MM.1S (cell line): ENCODE data around the gene ZCCHC7.

Experiments
- DNase-seq: peaks from one replicate; pipeline ENCODE4 v3.0.0-alpha.2; 2015
- H2AFZ ChIP-seq: fragments of 300-600 bp; sonication (generic); 2 replicates; pipeline ENCODE4 v1.6.0; 2016; ENCODE audit warnings: antibody characterized with exemption, low read length
- H3F3A ChIP-seq: fragments of 300-600 bp; sonication (generic); 2 replicates; pipeline ENCODE4 v1.6.1; 2016; ENCODE audit warnings: mild to moderate bottlenecking, antibody characterized with exemption, low read length, moderate library complexity, mixed read lengths; ENCODE audit not compliant: insufficient read depth
- H3K27ac ChIP-seq: fragments of 300-600 bp; sonication (generic); 2 replicates; pipeline ENCODE4 v1.5.1; 2016; ENCODE audit warnings: mild to moderate bottlenecking, low read length
- H3K27me3 ChIP-seq: fragments of 300-600 bp; sonication (generic); replicated peaks from 2 replicates; pipeline ENCODE4 v1.6.0; 2016; ENCODE audit warnings: low read length; ENCODE audit not compliant: insufficient read depth
- H3K36me3 ChIP-seq: fragments of 300-600 bp; sonication (generic); replicated peaks from 2 replicates; pipeline ENCODE4 v1.6.1; 2016; ENCODE audit warnings: mild to moderate bottlenecking, low read length, mixed read lengths; ENCODE audit not compliant: insufficient read depth
- H3K4me1 ChIP-seq: fragments of 300-600 bp; sonication (generic); 2 replicates; pipeline ENCODE4 v1.6.1; 2016; ENCODE audit warnings: low read length, mixed read lengths
- H3K4me2 ChIP-seq: fragments of 300-600 bp; sonication (generic); 2 replicates; pipeline ENCODE4 v1.6.0; 2016; ENCODE audit warnings: low read depth, low read length
- H3K4me3 ChIP-seq: fragments of 300-600 bp; sonication (generic); 2 replicates; pipeline ENCODE4 v1.5.1; 2016; ENCODE audit warnings: low read length, mixed read lengths
- H3K79me2 ChIP-seq: fragments of 300-600 bp; sonication (generic); 2 replicates; pipeline ENCODE4 v1.6.1; 2016; ENCODE audit warnings: mixed run types, low read length, mixed read lengths
- H3K9ac ChIP-seq: fragments of 300-600 bp; sonication (generic); 2 replicates; pipeline ENCODE4 v1.6.1; 2016; ENCODE audit warnings: low read length, mixed read lengths
- H3K9me2 ChIP-seq: fragments of 300-600 bp; sonication (generic); replicated peaks from 2 replicates; pipeline ENCODE4 v1.6.1; 2016; ENCODE audit warnings: mild to moderate bottlenecking, low read length, mixed read lengths; ENCODE audit not compliant: insufficient read depth
- H3K9me3 ChIP-seq: fragments of 300-600 bp; sonication (generic); replicated peaks from 2 replicates; pipeline ENCODE4 v1.6.1; 2016; ENCODE audit warnings: mild to moderate bottlenecking, low read length, mixed read lengths; ENCODE audit not compliant: insufficient read depth
- H4K20me1 ChIP-seq: fragments of 300-600 bp; sonication (generic); 2 replicates; pipeline ENCODE4 v1.6.1; 2016; ENCODE audit warnings: mild to moderate bottlenecking, low read length, moderate library complexity, mixed read lengths; ENCODE audit not compliant: insufficient read depth
- EZH2 ChIP-seq: fragments of 300-600 bp; sonication (generic); optimal IDR thresholded peaks from 2 replicates; pipeline ENCODE3; 2017; ENCODE audit warnings: low read depth, mild to moderate bottlenecking, antibody characterized with exemption, low read length, mixed read lengths
- EZH2phosphoT487 ChIP-seq: fragments of 300-600 bp; sonication (generic); IDR thresholded peaks from 2 replicates; pipeline ENCODE4 v1.6.1; 2018; ENCODE audit warnings: antibody characterized with exemption, low read length
- TF ChIP-seq, protein P1 (sequence below): fragments of 300-600 bp; sonication (generic); IDR thresholded peaks from 2 replicates; pipeline ENCODE4 v1.5.1; 2016; ENCODE audit warnings: antibody characterized with exemption, low read length, mixed read lengths

The ZCCHC7 gene

DNA sequence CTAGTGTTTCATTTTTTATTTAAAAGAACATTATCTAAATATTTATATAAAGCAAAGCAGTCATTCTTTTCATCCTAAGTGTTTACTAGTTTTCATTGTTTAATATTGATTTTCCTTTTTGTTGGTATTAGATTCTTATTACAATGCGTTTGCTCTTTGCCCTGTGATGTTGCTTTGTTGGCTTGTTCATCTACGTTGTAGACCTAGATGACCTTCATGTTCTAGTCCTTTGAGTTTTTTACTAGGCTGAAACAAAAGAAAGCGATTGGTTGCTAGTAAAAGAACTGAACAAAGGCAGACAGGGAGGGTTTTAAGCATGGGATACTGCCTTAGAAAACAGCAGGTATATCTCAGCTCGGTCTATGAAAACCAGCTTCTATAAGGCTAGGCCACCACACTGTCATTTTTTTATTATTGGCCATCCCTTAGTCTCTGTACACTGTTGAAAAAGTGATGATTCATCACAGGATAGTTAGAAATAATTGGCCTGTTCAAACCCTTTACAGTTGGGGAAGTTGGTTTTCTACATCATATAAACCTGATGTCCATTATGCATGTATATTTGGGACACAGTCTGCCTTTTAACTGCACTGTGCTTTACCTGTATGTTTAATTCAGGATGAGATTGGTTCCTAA, 119.0 kb downstream of the ZCCHC7 start:
- no peaks in the 10 kb centered on the region for H3K27me3 ChIP-seq
- H3K4me3 ChIP-seq, result no peak overlapping the region
- no peaks in the 10 kb centered on the region for H3K9me2 ChIP-seq
- no peak overlapping the region for H2AFZ ChIP-seq
- H3K79me2 ChIP-seq, result no peaks in the 10 kb centered on the region
- H3K27ac ChIP-seq, result no peak overlapping the region
- no peak overlapping the region for H3K9ac ChIP-seq
- H3K9me3 ChIP-seq, result no peaks in the 10 kb centered on the region
- no peaks in the 10 kb centered on the region for H3K4me1 ChIP-seq
- no peak overlapping the region for H3K4me2 ChIP-seq
- DNase-seq, result no peak
- TF ChIP-seq EZH2phosphoT487 (no peak), EZH2 (no peak)
- TF ChIP-seq, protein P1, sequence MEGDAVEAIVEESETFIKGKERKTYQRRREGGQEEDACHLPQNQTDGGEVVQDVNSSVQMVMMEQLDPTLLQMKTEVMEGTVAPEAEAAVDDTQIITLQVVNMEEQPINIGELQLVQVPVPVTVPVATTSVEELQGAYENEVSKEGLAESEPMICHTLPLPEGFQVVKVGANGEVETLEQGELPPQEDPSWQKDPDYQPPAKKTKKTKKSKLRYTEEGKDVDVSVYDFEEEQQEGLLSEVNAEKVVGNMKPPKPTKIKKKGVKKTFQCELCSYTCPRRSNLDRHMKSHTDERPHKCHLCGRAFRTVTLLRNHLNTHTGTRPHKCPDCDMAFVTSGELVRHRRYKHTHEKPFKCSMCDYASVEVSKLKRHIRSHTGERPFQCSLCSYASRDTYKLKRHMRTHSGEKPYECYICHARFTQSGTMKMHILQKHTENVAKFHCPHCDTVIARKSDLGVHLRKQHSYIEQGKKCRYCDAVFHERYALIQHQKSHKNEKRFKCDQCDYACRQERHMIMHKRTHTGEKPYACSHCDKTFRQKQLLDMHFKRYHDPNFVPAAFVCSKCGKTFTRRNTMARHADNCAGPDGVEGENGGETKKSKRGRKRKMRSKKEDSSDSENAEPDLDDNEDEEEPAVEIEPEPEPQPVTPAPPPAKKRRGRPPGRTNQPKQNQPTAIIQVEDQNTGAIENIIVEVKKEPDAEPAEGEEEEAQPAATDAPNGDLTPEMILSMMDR, result no peak
- no peaks in the 10 kb centered on the region for H4K20me1 ChIP-seq
- no peaks in the 10 kb centered on the region for H3F3A ChIP-seq
- no peaks in the 10 kb centered on the region for H3K36me3 ChIP-seq

DNA sequence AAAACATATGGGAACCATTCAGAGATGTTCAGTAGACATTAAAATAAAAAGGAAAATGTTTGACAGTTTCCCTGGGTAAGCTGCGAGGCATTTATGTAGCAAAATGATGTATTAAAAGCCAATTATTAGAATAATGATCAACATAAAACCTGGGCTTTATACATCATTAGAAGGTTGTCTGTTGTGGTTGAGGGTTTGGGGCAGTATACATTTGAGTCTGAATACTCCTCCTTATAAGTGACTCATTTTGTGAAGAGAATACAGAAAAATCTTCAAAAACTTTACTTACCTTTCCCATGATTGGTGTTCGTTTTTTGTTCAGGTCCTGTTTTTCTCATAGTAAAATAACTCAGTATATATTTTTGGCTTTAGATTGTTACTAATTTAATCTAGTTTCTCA, 119.5 kb downstream of the ZCCHC7 start:
- Histone ChIP-seq H3K27me3 (no peaks in the 10 kb centered on the region), H3K4me3 (no peak overlapping the region), H3K36me3 (no peaks in the 10 kb centered on the region), H3K9ac (no peak overlapping the region), H3K9me3 (no peaks in the 10 kb centered on the region), H4K20me1 (no peaks in the 10 kb centered on the region), H2AFZ (no peak overlapping the region), H3K9me2 (no peaks in the 10 kb centered on the region), H3K79me2 (no peaks in the 10 kb centered on the region), H3K4me2 (no peak overlapping the region), H3K4me1 (no peaks in the 10 kb centered on the region), H3K27ac (no peak overlapping the region), H3F3A (no peaks in the 10 kb centered on the region)
- DNase-seq, result no peak
- TF ChIP-seq, protein P1, result no peak
- TF ChIP-seq EZH2phosphoT487 (no peak), EZH2 (no peak)

DNA sequence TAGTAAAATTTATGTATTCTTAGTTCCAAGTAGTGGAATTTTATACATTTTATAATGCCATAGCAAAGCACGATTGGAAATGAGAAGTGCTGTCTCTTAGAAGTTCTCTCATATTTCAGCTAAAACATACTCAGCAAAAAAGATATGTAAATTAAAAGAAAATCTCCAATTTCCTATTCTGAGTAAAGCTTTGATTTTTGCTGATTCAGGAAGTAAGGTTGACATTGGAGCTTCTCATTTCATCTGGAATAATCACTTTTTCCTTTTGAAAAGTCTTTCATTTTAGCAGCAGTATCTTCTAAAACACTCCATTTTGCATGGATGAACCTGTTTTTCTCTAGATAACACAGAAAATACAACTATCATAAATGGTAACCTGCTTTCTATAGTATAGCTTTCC, 121.0 kb downstream of the ZCCHC7 start:
- H3F3A ChIP-seq, result no peaks in the 10 kb centered on the region
- no peaks in the 10 kb centered on the region for H3K9me2 ChIP-seq
- no peaks in the 10 kb centered on the region for H3K79me2 ChIP-seq
- DNase-seq, result no peak
- H3K4me2 ChIP-seq, result no peak overlapping the region
- H3K4me3 ChIP-seq, result no peak overlapping the region
- no peaks in the 10 kb centered on the region for H3K4me1 ChIP-seq
- no peaks in the 10 kb centered on the region for H3K36me3 ChIP-seq
- H3K9me3 ChIP-seq, result no peaks in the 10 kb centered on the region
- TF ChIP-seq, protein P1, result no peak
- no peak for TF ChIP-seq EZH2phosphoT487
- H3K27me3 ChIP-seq, result no peaks in the 10 kb centered on the region
- no peaks in the 10 kb centered on the region for H4K20me1 ChIP-seq
- no peak overlapping the region for H3K27ac ChIP-seq
- no peak overlapping the region for H3K9ac ChIP-seq
- no peak overlapping the region for H2AFZ ChIP-seq
